ENCODE measurements around the gene AGPAT2.

GRCh38 chr9:136661641-136662325 lies 25.5 kb downstream of the AGPAT2 start:
- TF ChIP-seq POLR2A (IDR thresholded peaks at IDR 0.05): no peak
- TF ChIP-seq CTCF (IDR thresholded peaks at IDR 0.05 in 4 of 5, conservative IDR thresholded peaks at IDR 0.05 in 1 of 5): no peak
